Measurements from ENCODE around the gene BBS1.
"Not testable (repeated sequence)": the region's sequence is repeated elsewhere in the genome, so short reads cannot be mapped to it uniquely, and the experiment has no call there.

The BBS1 gene

GRCh38 chr11:66541892-66542291 is 31.5 kb downstream of the BBS1 start:
- Histone ChIP-seq H3K4me1 (ENCODE audit: control insufficient read depth, insufficient read depth, low read length) (no peaks in the 10 kb centered on the region), H3K36me3 (ENCODE audit: control insufficient read depth, insufficient read depth, low read length) (no peaks in the 10 kb centered on the region), H3K27ac (ENCODE audit: low read length) (no peak overlapping the region), H3K9me3 (ENCODE audit: control insufficient read depth, insufficient read depth, low read length) (no peaks in the 10 kb centered on the region), H3K27me3 (ENCODE audit: control insufficient read depth, insufficient read depth, low read length) (no peaks in the 10 kb centered on the region), H3K4me3 (ENCODE audit: low read length) (no peak overlapping the region)
- WGBS (ENCODE audit: insufficient coverage, insufficient read length), result no CpG with 5 or more reads among the region's 4 CpGs
- no peak for DNase-seq (ENCODE audit: low read depth, low spot score)

- Histone ChIP-seq H3K27ac (ENCODE audit: low read length) (no peak overlapping the region), H3K36me3 (ENCODE audit: control insufficient read depth, insufficient read depth, low read length) (no peaks in the 10 kb centered on the region), H3K4me1 (ENCODE audit: control insufficient read depth, insufficient read depth, low read length) (no peaks in the 10 kb centered on the region), H3K4me3 (ENCODE audit: low read length) (no peak overlapping the region), H3K27me3 (ENCODE audit: control insufficient read depth, insufficient read depth, low read length) (no peaks in the 10 kb centered on the region), H3K9me3 (ENCODE audit: control insufficient read depth, insufficient read depth, low read length) (no peaks in the 10 kb centered on the region)
- no CpG with 5 or more reads among the region's 10 CpGs for WGBS (ENCODE audit: insufficient coverage, insufficient read length)
- DNase-seq (ENCODE audit: low read depth, low spot score), result no peak
Measured at GRCh38 chr11:66542362-66542761, 31.9 kb downstream of the BBS1 start.

DNA sequence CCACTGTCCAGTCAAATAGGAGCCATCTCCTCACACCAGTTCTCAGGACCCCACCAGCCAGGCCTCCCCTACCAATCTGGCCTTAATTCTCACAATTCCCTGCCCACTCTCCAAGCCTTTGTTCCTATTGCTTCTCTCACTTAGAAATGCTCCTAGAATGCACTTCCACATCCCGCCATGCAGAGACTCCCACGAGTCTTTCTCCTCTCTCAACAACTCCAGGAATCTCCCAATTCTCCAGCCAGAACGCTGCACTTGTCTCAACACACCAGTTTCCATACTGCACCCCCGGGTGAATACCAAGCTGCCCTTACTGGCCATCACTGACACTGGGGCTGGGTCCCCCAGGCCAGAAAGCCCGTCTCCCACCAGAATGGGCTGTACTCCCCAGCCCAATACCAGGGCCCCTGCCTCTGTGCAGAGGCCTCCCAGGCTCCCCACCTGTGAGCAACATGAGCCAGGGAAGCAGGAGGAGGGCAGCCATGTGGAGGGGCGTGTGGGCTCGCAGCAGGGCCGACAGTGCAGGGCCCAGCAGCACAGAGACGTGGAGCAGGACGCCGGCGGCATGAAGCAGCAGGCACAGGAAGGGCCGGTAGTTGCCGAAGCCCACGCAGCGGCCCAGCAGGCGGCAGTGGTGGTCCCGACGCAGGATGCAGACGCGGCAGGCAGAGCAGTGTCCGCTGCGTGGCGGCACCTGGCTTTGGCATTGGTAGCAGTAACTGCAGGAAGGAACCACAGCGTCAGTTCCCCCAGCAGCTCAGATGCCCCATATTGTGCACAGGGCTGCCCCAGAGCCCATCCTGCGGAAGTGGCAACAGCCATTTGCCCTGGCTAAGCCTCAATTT is 33.0 kb downstream of the BBS1 start:
- Histone ChIP-seq H3K4me1 (ENCODE audit: control insufficient read depth, insufficient read depth, low read length) (no peaks in the 10 kb centered on the region), H3K4me3 (ENCODE audit: low read length) (no peak overlapping the region), H3K27me3 (ENCODE audit: control insufficient read depth, insufficient read depth, low read length) (no peaks in the 10 kb centered on the region), H3K27ac (ENCODE audit: low read length) (no peak overlapping the region), H3K36me3 (ENCODE audit: control insufficient read depth, insufficient read depth, low read length) (no peaks in the 10 kb centered on the region), H3K9me3 (ENCODE audit: control insufficient read depth, insufficient read depth, low read length) (no peaks in the 10 kb centered on the region)
- no peak for DNase-seq (ENCODE audit: low read depth, low spot score)
- no CpG with 5 or more reads among the region's 26 CpGs for WGBS (ENCODE audit: insufficient coverage, insufficient read length)

DNA sequence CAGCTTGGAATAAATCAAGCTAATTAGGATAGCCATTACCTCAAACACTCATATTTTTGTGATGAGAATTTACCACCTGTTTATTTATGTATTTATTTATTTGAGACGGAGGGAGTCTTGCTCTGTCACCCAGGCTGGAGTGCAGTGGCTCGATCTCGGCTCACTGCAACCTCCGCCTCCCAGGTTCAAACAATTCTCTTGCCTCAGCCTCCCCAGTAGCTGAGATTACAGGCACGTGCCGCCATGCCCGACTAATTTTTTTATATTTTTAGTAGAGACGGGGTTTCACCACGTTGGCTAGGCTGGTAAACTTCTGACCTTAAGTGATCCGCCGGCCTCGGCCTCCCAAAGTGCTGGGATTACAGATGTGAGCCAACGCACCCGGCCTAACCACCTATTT is 34.5 kb downstream of the BBS1 start:
- H3K27ac ChIP-seq (ENCODE audit: low read length); H3K9me3 ChIP-seq (ENCODE audit: control insufficient read depth, insufficient read depth, low read length); H3K36me3 ChIP-seq (ENCODE audit: control insufficient read depth, insufficient read depth, low read length); H3K4me3 ChIP-seq (ENCODE audit: low read length); H3K4me1 ChIP-seq (ENCODE audit: control insufficient read depth, insufficient read depth, low read length); DNase-seq (ENCODE audit: low read depth, low spot score); H3K27me3 ChIP-seq (ENCODE audit: control insufficient read depth, insufficient read depth, low read length): not testable (repeated sequence)
- no CpG with 5 or more reads among the region's 14 CpGs for WGBS (ENCODE audit: insufficient coverage, insufficient read length)

DNA sequence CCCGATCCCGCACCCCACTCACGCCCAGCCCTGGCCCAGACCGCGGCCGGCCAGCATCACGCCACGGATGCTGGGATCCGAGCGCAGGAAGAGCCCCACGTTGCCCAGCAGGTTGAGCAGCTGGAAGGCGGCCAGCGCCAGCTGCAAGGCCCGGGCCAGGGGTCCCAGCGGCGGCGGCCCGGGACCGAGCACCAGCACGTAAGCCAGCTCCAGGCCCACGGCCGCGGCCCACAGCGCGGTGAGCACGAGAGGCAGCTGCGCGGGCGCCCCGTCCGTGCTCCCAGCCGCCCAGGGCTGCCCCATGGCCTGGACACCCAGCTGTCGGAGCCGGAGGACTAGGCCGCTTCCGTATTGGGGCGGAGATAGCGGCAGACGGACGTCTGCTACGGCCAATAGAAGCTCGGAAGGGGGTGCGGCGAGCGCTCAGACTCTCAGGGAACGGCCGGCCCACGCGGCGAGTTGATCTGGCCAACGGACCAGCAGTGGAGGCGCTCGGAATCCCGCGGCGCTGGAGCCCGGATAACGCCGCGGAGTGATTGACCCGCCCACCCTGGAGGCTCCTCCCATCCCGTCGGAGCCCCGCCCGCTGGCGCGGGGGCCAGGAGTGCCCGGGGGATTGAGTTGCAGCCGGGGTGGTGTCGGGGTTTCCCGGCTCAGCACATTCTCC is 35.4 kb downstream of the BBS1 start, which contains the start of gene ZDHHC24:
TSS of gene ZDHHC24 (minus strand) at position 348 of the 667 bp plus-strand sequence. CDS start at position 303, 45 bp downstream.
- no peaks in the 10 kb centered on the region for H3K27me3 ChIP-seq (ENCODE audit: control insufficient read depth, insufficient read depth, low read length)
- H3K27ac ChIP-seq (ENCODE audit: low read length), result no peak within 1 kb of the TSS
- peaks cover 2% of the 10 kb centered on the region; the same call in 1 of the 2 replicates for H3K4me1 ChIP-seq (ENCODE audit: control insufficient read depth, insufficient read depth, low read length)
- H3K36me3 ChIP-seq (ENCODE audit: control insufficient read depth, insufficient read depth, low read length), result no peaks in the 10 kb centered on the region
- peak; percentile 93 for DNase-seq (ENCODE audit: low read depth, low spot score)
- no peaks in the 10 kb centered on the region for H3K9me3 ChIP-seq (ENCODE audit: control insufficient read depth, insufficient read depth, low read length)
- H3K4me3 ChIP-seq (ENCODE audit: low read length), result peak within 1 kb of the TSS; percentile 82
- whole genome bisulfite sequencing (ENCODE audit: insufficient coverage, insufficient read length), result no CpG with 5 or more reads among the region's 71 CpGs

- Histone ChIP-seq H3K4me3 (ENCODE audit: low read length) (peak within 1 kb of the TSS; percentile 82), H3K4me1 (ENCODE audit: control insufficient read depth, insufficient read depth, low read length) (peaks cover 2% of the 10 kb centered on the region; the same call in 1 of the 2 replicates), H3K9me3 (ENCODE audit: control insufficient read depth, insufficient read depth, low read length) (no peaks in the 10 kb centered on the region), H3K36me3 (ENCODE audit: control insufficient read depth, insufficient read depth, low read length) (no peaks in the 10 kb centered on the region), H3K27me3 (ENCODE audit: control insufficient read depth, insufficient read depth, low read length) (no peaks in the 10 kb centered on the region), H3K27ac (ENCODE audit: low read length) (no peak within 1 kb of the TSS)
- WGBS (ENCODE audit: insufficient coverage, insufficient read length), result no CpG with 5 or more reads among the region's 37 CpGs
- no peak for DNase-seq (ENCODE audit: low read depth, low spot score)
Measured at GRCh38 chr11:66546368-66546965, 36.0 kb downstream of the BBS1 start, which contains the start of gene ACTN3. ACTN3 (plus strand) TSS chr11:66546903; CDS start chr11:66546938, 35 bp downstream.

GRCh38 chr11:66546966-66547661 is 36.7 kb downstream of the BBS1 start:
- no CpG with 5 or more reads among the region's 18 CpGs for WGBS (ENCODE audit: insufficient coverage, insufficient read length)
- no peaks in the 10 kb centered on the region for H3K36me3 ChIP-seq (ENCODE audit: control insufficient read depth, insufficient read depth, low read length)
- H3K27me3 ChIP-seq (ENCODE audit: control insufficient read depth, insufficient read depth, low read length), result no peaks in the 10 kb centered on the region
- no peak for DNase-seq (ENCODE audit: low read depth, low spot score)
- peaks cover 2% of the 10 kb centered on the region; the same call in 1 of the 2 replicates for H3K4me1 ChIP-seq (ENCODE audit: control insufficient read depth, insufficient read depth, low read length)
- no peaks in the 10 kb centered on the region for H3K9me3 ChIP-seq (ENCODE audit: control insufficient read depth, insufficient read depth, low read length)
- H3K4me3 ChIP-seq (ENCODE audit: low read length), result peak overlapping the region; percentile 82; the same call in 1 of the 2 replicates
- no peak overlapping the region for H3K27ac ChIP-seq (ENCODE audit: low read length)

- Histone ChIP-seq H3K4me3 (ENCODE audit: low read length) (peak overlapping the region; percentile 82; the same call in 1 of the 2 replicates), H3K9me3 (ENCODE audit: control insufficient read depth, insufficient read depth, low read length) (no peaks in the 10 kb centered on the region), H3K36me3 (ENCODE audit: control insufficient read depth, insufficient read depth, low read length) (no peaks in the 10 kb centered on the region), H3K27me3 (ENCODE audit: control insufficient read depth, insufficient read depth, low read length) (no peaks in the 10 kb centered on the region), H3K27ac (ENCODE audit: low read length) (no peak overlapping the region), H3K4me1 (ENCODE audit: control insufficient read depth, insufficient read depth, low read length) (peaks cover 2% of the 10 kb centered on the region; the same call in 1 of the 2 replicates)
- WGBS (ENCODE audit: insufficient coverage, insufficient read length), result no CpG with 5 or more reads among the region's 5 CpGs
- no peak for DNase-seq (ENCODE audit: low read depth, low spot score)
Measured at GRCh38 chr11:66547662-66548009, 37.2 kb downstream of the BBS1 start.

DNA sequence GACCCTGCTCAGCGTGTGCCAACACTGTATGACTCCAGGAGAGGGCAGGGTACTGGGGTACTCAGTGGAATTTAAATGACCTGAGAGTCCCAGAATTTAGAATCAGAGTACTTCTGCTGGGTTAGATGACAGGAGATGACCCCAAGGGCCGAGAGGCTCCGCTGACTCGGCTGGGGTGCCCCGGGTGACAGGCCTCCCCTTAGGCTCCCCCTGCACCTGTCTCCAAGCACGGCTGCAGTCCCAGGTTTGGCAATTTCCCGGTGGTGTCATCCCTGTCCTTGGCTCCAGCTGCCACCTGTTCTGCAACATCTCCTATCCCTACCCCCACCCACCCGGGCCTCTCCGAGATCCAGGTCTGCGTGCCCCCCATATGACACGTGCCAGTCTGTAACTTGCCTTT is 37.6 kb downstream of the BBS1 start:
- DNase-seq (ENCODE audit: low read depth, low spot score), result no peak
- H3K27ac ChIP-seq (ENCODE audit: low read length), result no peak overlapping the region
- H3K9me3 ChIP-seq (ENCODE audit: control insufficient read depth, insufficient read depth, low read length), result no peaks in the 10 kb centered on the region
- peak overlapping the region; percentile 8; the same call in 1 of the 2 replicates for H3K4me3 ChIP-seq (ENCODE audit: low read length)
- no peaks in the 10 kb centered on the region for H3K36me3 ChIP-seq (ENCODE audit: control insufficient read depth, insufficient read depth, low read length)
- WGBS (ENCODE audit: insufficient coverage, insufficient read length), result no CpG with 5 or more reads among the region's 11 CpGs
- no peaks in the 10 kb centered on the region for H3K27me3 ChIP-seq (ENCODE audit: control insufficient read depth, insufficient read depth, low read length)
- peaks cover 2% of the 10 kb centered on the region; the same call in 1 of the 2 replicates for H3K4me1 ChIP-seq (ENCODE audit: control insufficient read depth, insufficient read depth, low read length)
